SK-N-SH treated with all-trans-retinoic acid at 6 μM for 48 hours (cell line): ENCODE measurements around the gene TEP1.

Experiments used
- CSRNP3 ChIP-seq: fragments of 250-450 bp; sonication (Bioruptor Pico); IDR thresholded peaks from 2 replicates; pipeline ENCODE4 v1.5.1; 2021; ENCODE audit warnings: mild to moderate bottlenecking, moderate library complexity
- GLIS3 ChIP-seq: fragments of 250-450 bp; sonication (Bioruptor Pico); IDR thresholded peaks from 2 replicates; pipeline ENCODE4 v1.5.0; 2020; ENCODE audit warnings: mild to moderate bottlenecking, moderate library complexity
- RARB ChIP-seq: fragments of 250-450 bp; sonication (Bioruptor Pico); IDR thresholded peaks from 2 replicates; pipeline ENCODE4 v1.8.0; 2021; ENCODE audit warnings: mild to moderate bottlenecking, moderate library complexity
- TOX ChIP-seq: fragments of 250-450 bp; sonication (Bioruptor Pico); IDR thresholded peaks from 2 replicates; pipeline ENCODE4 v1.8.0; 2021; ENCODE audit warnings: mild to moderate bottlenecking, moderate library complexity, borderline replicate concordance

- no peak for TF ChIP-seq CSRNP3 (CRISPR knock-in tag)
- TF ChIP-seq TOX = no peak
- no peak for TF ChIP-seq RARB (CRISPR knock-in tag)
- TF ChIP-seq GLIS3 (CRISPR knock-in tag) = no peak
These were observed 28.2 kb upstream of the TEP1 start for GRCh38 chr14:20441461-20441860.
